SU-DHL-6 (cell line): Measurements from ENCODE around the gene SERPINB8.

Experiments
- H2AFZ ChIP-seq: fragments of 200-600 bp; sonication (generic); 2 replicates; pipeline ENCODE4 v1.6.1; 2014; ENCODE audit warnings: low read depth, mild to moderate bottlenecking, moderate library complexity, mixed read lengths, antibody characterized with exemption, low read length; ENCODE audit not compliant: severe bottlenecking
- H3F3A ChIP-seq: fragments of 200-600 bp; shearing (Covaris generic); 2 replicates; pipeline ENCODE4 v1.6.0; 2016; ENCODE audit warnings: antibody characterized with exemption, mild to moderate bottlenecking; ENCODE audit not compliant: insufficient read depth
- H3K27ac ChIP-seq: fragments of 200-600 bp; sonication (generic); 2 replicates; pipeline ENCODE4 v1.5.1; 2016; ENCODE audit warnings: low read depth, mild to moderate bottlenecking, low read length, moderate library complexity, mixed read lengths
- H3K27me3 ChIP-seq: fragments of 200-600 bp; sonication (generic), shearing (Covaris generic); 2 replicates; pipeline ENCODE4 v1.6.0; 2014; ENCODE audit warnings: mild to moderate bottlenecking, low read length
- H3K36me3 ChIP-seq: fragments of 200-600 bp; sonication (generic); 2 replicates; pipeline ENCODE4 v1.6.1; 2014; ENCODE audit warnings: mild to moderate bottlenecking, low read length, mixed read lengths
- H3K4me2 ChIP-seq: fragments of 300-600, 200-600 bp; shearing (Covaris generic), sonication (generic); 2 replicates; pipeline ENCODE4 v1.6.0; 2014; ENCODE audit warnings: low read length, low read depth, mild to moderate bottlenecking; ENCODE audit not compliant: poor library complexity, severe bottlenecking
- H3K4me3 ChIP-seq: fragments of 200-600 bp; sonication (generic); 2 replicates; pipeline ENCODE4 v1.5.1; 2014; ENCODE audit warnings: antibody characterized with exemption, low read length, mild to moderate bottlenecking, mixed read lengths; ENCODE audit not compliant: insufficient read depth, poor library complexity, severe bottlenecking
- H3K79me2 ChIP-seq: fragments of 200-600 bp; sonication (generic); 2 replicates; pipeline ENCODE4 v1.6.1; 2014; ENCODE audit warnings: mild to moderate bottlenecking, low read length, moderate library complexity; ENCODE audit not compliant: insufficient read depth
- H3K9ac ChIP-seq: fragments of 200-600 bp; sonication (generic); 2 replicates; pipeline ENCODE4 v1.7.0; 2014; ENCODE audit warnings: mild to moderate bottlenecking, low read length
- H3K9me2 ChIP-seq: fragments of 200-600 bp; sonication (generic); replicated peaks from 2 replicates; pipeline ENCODE4 v1.6.1; 2014; ENCODE audit warnings: low read length; ENCODE audit not compliant: insufficient read depth
- H3K9me3 ChIP-seq: fragments of 200-600 bp; sonication (generic); 2 replicates; pipeline ENCODE4 v1.6.1; 2014; ENCODE audit warnings: low read length, mixed read lengths; ENCODE audit not compliant: insufficient read depth
- H4K20me1 ChIP-seq: fragments of 200-600 bp; sonication (generic); 2 replicates; pipeline ENCODE4 v1.6.1; 2014; ENCODE audit warnings: low read depth, mild to moderate bottlenecking, antibody characterized with exemption, low read length, moderate library complexity, mixed read lengths
- EZH2phosphoT487 ChIP-seq: fragments of 200-600 bp; sonication (generic), shearing (Covaris generic); conservative IDR thresholded peaks from 2 replicates; pipeline ENCODE4 v1.6.1; 2018; ENCODE audit warnings: mild to moderate bottlenecking, antibody characterized with exemption, low read length, moderate library complexity, mixed read lengths
- TF ChIP-seq, protein P1 (sequence below): fragments of 200-600 bp; sonication (generic); IDR thresholded peaks from one replicate; pipeline ENCODE4 v1.5.1; 2017; ENCODE audit warnings: antibody characterized with exemption, mild to moderate bottlenecking, low read length, moderate library complexity; ENCODE audit not compliant: insufficient read depth, poor library complexity, severe bottlenecking

SERPINB8 gene

DNA sequence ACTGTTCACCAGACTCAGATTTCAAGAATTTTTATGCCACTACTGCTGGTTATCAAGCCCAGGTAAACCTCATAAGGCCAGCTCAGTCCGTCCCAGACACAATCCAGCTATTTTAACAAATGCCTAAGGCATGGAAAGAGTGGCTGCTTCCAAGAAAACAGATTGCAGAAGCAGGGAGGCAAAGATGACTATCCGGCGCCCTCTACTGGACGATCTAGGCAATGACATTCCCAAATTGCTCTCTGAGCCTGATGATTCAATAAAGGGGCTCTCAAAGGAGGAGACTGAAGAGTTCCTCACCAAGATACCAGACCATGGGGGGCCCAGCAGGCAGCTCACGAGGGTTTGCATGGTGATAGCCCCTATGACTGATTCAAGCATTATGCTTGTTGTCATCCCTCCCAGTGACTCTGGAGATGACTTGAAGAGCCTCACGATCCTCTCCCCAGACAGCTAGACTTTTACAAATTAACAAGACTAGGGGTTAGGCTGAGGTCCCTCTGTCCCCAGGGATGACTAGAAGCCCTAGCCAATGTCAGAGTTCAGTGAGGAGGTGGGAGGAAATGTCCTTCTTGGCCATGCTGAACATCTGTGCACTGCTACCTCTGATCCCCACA lies 25.0 kb downstream of the SERPINB8 start:
- H3K36me3 ChIP-seq = no peaks in the 10 kb centered on the region
- TF ChIP-seq, protein P1, sequence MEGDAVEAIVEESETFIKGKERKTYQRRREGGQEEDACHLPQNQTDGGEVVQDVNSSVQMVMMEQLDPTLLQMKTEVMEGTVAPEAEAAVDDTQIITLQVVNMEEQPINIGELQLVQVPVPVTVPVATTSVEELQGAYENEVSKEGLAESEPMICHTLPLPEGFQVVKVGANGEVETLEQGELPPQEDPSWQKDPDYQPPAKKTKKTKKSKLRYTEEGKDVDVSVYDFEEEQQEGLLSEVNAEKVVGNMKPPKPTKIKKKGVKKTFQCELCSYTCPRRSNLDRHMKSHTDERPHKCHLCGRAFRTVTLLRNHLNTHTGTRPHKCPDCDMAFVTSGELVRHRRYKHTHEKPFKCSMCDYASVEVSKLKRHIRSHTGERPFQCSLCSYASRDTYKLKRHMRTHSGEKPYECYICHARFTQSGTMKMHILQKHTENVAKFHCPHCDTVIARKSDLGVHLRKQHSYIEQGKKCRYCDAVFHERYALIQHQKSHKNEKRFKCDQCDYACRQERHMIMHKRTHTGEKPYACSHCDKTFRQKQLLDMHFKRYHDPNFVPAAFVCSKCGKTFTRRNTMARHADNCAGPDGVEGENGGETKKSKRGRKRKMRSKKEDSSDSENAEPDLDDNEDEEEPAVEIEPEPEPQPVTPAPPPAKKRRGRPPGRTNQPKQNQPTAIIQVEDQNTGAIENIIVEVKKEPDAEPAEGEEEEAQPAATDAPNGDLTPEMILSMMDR = peak; percentile 85
- TF ChIP-seq EZH2phosphoT487 = no peak
- H3K79me2 ChIP-seq = no peaks in the 10 kb centered on the region

DNA sequence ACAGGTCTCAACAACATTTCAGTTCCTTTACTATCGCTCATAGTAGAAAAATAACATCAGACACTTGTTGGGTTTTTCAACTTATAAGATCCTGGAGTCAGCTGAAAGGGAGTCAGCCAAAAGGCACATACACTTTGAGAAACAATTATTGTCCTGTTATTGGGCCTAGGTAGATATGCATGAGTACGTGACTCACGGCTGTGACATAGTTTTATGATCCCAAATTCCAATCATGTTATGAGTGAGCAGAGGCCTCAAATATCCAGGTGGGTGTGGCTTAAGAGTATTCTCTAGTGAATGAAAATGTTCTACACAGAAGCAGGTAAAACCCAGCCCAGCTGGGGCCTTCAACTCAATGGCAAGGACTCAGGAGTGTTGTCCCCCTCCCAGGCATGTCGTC lies 27.2 kb downstream of the SERPINB8 start:
- Histone ChIP-seq H3K79me2 (no peaks in the 10 kb centered on the region), H4K20me1 (no peaks in the 10 kb centered on the region), H2AFZ (no peak overlapping the region), H3K27me3 (0 out of 2 replicates have a peak, but pooled peaks cover 3% of the 10 kb centered on the region), H3K4me2 (no peak overlapping the region), H3K9me2 (no peaks in the 10 kb centered on the region), H3K36me3 (no peaks in the 10 kb centered on the region), H3K9me3 (peaks cover 12% of the 10 kb centered on the region; the same call in 1 of the 2 replicates), H3F3A (no peaks in the 10 kb centered on the region), H3K27ac (no peak overlapping the region), H3K4me3 (no peak overlapping the region), H3K9ac (no peak overlapping the region)
- TF ChIP-seq, protein P1 = no peak
- no peak for TF ChIP-seq EZH2phosphoT487

More for the DNA sequence above, 25.0 kb downstream of the SERPINB8 start:
- H3K4me2 ChIP-seq = no peak overlapping the region
- peaks cover 12% of the 10 kb centered on the region; the same call in 1 of the 2 replicates for H3K9me3 ChIP-seq
- no peak overlapping the region for H2AFZ ChIP-seq
- no peak overlapping the region for H3K9ac ChIP-seq
- H3F3A ChIP-seq = no peaks in the 10 kb centered on the region
- H3K9me2 ChIP-seq = no peaks in the 10 kb centered on the region
- H3K27me3 ChIP-seq = no peaks in the 10 kb centered on the region
- H4K20me1 ChIP-seq = no peaks in the 10 kb centered on the region
- no peak overlapping the region for H3K27ac ChIP-seq
- no peak overlapping the region for H3K4me3 ChIP-seq

DNA sequence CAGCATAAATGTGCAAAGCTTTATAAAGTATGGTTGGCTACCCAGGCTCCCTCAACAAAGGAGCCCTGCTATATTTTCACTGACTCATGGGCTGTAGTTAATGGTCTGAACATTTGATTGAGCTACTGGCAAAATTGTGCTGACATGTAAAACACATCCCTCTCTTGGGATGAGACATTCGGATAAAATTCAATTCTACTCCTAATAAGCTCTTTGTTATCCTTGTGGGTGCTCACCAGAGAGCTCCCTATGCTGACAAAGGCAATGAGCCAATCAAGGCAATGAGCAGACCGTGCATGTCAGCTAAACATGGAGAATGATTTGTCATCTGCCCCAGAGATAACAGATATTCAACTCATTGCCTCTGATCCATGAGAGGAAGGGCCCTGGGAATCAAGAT lies 27.7 kb downstream of the SERPINB8 start:
- Histone ChIP-seq H3K9ac (no peak overlapping the region), H3K9me2 (no peaks in the 10 kb centered on the region), H3F3A (no peaks in the 10 kb centered on the region), H3K36me3 (no peaks in the 10 kb centered on the region), H3K27me3 (0 out of 2 replicates have a peak, but pooled peaks cover 3% of the 10 kb centered on the region), H4K20me1 (no peaks in the 10 kb centered on the region), H2AFZ (no peak overlapping the region), H3K4me2 (no peak overlapping the region), H3K27ac (no peak overlapping the region), H3K4me3 (no peak overlapping the region), H3K9me3 (peaks cover 12% of the 10 kb centered on the region; the same call in 1 of the 2 replicates), H3K79me2 (no peaks in the 10 kb centered on the region)
- no peak for TF ChIP-seq EZH2phosphoT487
- TF ChIP-seq, protein P1 = no peak
